Limb (tissue), 2 donors: ENCODE data around the gene CBY1.

Experiments
- DNase-seq, 2 donors: peaks; one replicate each; pipeline ENCODE4 v3.0.0-alpha.2; 2016; ENCODE audit errors: extremely low spot score in 2 of 2

The CBY1 gene

DNA sequence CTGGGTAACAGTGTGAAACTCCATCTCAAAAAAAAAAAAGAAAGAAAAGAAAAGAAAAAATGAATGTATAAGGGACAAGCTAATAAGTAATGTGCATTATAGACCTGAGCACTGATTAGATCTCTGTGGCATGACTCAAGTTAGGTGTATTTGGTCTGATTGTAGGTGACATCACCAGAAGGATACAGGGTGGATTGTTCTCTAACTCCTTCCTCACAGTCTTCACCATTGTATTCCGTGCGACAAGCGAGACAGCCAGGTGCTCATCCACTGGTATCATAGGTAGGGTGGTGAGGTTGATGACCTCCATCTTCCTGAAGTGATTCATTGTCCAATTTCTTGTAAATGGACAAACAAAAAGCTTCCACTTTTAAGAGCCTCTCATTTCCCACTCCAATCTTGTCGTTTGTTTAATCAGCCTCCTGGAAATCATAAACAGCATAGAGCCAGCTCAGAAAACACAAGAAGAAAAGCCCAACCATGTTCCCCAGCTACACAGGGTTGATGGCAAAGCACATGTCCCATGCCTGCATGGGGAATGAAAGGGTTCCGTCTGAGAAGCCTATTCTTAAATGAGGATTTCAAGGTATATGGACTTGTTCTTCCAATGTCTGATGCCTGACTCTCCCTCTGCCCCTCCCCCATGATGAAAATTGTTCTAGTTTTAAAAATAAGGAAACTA, 6.5 kb upstream of the CBY1 start:
- DNase-seq: no peak

DNA sequence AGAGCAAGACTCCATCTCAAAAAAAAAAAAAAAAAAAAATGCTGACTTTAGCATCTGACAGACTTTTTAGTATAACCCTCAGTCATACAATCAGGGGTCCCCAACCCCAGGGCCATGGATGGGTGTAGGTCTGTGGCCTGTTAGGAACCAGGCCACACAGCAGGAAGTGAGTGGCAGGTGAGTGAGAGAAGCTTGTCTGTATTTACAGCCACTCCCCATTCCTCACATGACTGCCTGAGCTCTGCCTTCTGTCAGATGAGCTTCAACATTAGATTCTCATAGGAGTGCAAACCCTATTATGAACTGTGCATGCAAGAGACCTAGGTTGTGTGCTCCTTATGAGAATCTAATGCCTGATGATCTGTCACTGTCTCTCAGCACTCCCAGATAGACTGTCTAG, 3.6 kb upstream of the CBY1 start:
- DNase-seq: no peak

DNA sequence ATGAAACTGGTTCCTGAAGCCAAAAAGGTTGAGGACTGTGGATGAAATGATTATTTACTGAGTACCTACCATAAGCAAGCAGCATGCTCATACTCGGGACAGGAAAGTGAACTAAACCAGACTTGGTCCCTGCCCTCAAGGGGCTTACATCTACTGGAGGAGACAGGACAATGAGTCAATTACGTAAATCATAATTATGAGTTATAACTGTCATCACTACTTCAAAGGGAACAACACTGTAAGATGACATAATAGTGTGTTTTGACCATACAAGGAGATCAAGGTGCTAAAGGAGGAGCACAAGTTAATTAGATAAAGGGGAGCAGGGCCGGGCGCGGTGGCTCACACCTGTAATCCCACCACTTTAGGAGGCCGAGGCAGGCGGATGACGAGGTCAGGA, 2.7 kb upstream of the CBY1 start:
- no peak for DNase-seq

DNA sequence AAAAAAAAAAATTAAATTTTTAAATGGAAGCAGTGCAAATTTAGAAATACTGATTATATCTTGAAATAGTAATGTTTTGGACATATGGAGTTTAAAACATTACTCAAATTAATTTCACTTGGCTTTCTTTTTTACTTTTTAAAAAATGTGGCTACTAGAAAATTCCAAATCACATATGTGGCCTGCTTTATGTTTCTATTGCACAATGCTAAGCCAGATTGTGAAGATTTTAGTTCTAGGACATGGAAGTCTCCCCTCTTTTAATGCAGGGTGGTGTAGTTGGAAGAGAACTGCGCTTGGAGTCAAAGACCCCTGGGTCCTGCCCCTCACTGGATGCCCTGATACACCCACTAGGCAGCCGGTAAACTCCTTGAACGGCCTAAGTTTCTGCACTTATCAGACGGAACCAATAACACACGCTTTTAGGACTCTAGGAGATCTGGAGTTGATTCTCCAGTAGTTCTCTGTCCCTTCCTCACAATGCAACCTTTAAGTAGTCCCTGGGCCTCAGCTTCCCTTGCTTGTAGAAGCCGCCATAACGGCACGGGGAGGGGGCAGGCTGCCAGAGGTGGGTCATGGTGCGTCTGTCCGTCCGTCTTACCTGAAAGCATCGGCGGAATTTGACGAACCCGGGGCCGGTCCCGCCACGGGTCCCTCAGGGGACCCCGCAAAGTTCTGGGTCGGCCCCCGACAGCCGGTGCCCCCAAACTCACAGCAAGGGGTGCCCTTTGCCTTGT, 751 bp upstream of the CBY1 start:
- DNase-seq: no peak

DNA sequence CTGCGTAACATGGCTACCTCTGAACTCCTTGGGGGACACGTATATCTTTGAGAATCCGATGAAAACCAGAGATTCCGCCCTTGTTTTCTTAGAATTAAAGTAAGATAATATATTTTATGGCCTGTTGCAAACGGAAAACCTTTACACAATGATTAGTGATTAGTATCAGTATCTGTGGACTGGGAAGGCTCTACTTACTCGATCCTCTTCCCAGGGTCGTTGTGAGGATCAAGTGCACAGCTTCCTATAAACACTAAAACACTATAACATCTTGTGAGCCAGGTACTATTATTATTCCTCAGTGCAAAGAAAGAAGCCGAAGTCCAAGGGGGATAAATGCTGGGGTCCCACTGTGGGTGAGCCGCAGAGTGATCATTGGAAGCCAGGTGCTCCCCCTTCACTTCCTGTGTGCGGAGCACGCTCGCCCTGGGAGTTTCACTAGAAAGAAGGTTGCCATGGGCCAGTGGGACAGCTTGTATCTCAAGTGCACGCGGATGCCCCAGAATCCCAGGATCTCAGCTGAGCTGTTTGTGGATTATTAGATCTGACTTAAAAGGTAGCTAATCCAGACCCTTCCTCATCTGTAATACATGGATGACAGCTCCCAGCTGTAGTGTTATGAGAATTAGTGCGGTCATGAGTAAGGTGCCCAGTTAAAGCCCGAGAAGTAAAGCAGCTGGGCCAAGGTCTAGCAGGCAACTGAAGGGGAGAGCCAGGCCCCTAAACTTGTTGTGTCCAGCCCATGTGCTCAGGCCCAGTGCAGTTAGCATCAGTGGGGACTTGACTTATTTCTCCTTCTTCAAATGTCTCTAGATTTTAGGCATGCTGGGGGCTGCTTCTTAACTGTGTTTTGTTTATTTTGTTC, 839 bp downstream of the CBY1 start:
- DNase-seq: no peak

DNA sequence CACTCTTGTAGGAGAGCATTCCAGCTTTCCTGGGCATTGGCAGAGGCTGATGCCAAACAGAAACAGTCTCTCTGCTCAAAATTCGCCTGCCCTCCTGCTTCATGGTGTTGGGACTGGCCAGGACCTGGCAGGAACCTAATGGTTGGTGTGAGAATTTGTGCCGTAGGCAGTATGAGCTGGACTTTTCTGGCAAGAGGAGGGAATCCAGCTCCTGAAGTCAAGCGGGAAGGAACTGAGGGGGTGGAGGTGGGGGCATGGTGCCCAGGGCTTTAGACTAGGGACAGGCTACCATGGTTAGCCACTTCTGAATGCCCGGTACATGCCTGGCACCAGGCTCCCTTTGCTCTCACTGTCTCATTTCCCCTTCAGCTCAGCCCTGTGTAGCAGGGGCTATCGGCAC, 18.4 kb downstream of the CBY1 start:
- DNase-seq: no peak

DNA sequence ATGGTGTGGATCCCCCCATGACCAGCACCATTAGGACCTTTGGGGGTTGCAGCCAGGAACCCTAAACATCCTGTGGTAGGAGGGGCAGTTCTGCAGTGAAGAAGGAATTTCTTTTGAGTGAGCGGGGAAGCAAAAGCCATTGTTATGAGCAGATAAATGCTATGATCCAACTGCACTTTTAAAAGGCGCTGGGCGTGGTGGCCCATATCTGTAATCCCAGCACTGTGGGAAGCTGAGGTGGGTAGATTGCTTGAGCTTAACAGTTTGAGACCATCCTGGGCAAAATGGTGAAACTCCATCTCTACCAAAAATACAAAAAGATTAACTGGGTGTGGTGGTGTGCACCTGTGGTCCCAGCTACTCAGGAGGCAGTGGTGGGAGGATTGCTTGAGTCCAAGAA, 19.4 kb downstream of the CBY1 start:
- DNase-seq: no peak

DNA sequence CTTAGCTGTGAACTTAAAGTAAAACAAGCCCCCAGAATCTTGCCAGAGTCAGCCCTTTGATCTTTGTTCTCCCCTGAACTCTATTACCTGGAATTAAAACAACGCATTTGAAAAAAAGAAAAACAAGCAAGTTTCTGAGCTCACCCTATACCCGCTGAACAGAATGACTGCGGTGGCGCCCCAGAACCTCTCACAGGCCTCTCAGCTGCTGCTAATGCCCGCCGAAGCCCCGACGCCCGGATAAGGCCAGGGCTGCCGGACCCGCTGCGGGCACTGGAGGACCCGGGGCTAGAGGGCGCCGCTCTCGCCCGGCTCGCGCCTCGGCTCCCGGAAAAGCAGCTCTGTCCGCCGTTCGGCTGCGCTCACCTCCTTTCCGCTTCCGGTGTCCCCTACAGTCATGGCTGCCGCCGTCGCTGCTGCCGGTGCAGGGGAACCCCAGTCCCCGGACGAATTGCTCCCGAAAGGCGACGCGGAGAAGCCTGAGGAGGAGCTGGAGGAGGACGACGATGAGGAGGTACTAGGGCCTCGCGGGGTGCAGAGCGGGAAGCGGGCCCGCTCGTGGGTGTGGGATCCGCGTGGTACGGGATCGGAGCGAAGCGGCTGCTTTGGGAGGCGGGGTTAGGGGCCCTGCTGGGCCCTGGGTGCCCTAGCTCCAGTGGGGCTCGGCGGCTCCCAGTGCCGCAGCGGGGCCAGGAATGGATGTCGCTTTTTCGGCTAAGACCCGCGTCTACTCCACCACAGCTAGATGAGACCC, 25.3 kb downstream of the CBY1 start, which contains the start of gene TOMM22:
Gene TOMM22 (plus strand): TSS at position 376 of the 754 bp plus-strand sequence. CDS start 22 bp downstream, at position 398.
- DNase-seq: peak; percentile 92 to 93

DNA sequence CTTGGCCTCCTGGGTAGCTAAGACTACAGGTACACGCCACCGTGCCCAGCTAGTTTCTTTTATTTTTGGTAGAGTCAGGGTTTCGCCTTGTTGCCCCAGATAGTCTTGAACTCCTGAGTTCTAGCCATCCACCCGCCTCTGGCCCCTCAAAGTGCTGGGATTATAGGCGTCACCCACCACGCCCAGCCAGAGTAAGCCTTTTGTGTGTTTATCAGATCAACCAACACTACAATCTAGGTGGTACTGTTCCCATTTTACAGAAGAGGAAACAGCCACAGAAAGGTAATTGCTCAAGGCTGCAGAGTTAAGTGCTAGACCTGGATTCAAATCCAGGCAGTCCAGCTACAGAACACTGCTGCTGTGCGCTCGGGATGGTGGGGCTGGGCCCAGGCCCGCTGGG, 28.5 kb downstream of the CBY1 start:
- DNase-seq: no peak

DNA sequence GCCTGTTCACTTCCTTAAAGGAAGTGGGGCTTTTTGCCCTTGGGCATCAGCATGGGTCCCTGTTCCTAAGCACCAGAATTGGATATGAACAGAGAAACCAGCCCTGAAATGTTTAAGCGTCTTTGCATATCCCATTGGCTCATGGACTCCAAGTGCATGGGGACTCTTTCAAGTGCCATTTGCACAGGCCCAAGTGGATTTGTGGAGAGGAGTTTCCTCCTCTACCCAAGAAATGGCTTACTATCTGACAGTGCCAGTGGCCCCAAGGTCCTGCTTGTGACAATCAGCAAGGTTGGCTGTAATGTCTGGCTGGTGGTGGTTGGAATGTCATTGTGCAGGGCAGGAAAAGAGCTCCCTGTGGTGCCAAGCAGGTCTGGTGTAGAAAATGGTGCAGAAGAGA, 29.3 kb downstream of the CBY1 start:
- no peak for DNase-seq

DNA sequence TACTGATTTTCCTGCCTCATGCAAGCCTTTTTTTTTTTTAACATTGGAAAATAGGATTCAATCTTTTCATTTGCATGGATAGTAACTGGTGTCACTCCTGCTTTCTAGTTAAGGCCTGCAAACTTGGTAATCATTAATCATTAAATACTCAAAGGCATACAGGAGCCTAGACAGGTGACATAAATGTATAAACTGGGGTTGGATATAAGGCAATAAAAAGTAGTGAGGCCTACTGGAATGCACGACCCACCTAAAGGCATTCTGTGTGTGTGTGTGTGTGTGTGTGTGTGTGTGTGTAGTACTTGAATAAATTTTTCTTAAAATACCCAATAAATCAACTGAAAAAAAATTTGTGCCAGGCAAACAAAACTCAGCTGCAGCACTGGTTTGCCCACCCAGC, 33.2 kb downstream of the CBY1 start:
- no peak for DNase-seq

DNA sequence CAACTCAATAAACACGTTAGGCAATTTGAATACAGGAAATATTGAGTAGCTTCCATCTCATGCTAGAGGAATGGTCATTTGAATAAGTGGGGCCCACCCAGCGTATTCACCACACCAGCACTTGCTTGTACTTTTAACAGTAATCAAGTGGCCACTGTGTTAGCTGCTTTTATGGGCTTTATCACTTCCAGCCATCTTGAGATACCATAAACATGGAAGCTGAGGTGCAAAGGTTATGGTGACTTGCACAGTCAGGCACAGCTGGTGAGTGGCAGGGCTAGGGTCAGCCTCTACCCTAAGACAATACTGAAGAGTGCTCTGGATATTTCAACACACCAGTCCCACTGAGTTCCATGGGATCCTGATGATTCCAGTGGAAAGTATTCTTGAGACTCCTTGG, 37.6 kb downstream of the CBY1 start:
- DNase-seq: no peak

DNA sequence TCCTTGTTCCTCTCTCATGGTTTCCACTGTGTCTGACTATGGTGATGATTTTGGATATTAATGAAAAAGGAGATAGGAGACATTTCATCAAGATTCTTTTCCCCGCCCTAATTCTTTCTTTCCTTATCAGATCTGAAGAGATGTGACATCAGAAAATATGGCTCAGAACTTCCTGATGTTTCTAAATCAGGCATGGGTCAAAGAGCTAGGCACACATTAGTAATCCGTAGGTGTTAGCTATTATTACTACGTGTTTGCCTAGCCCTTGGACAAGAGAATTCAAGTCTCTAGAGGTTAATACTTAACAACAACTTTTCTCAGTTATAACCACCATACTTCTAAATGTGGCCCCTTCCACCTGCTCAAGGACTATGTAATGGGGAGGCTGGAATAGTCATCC, 38.5 kb downstream of the CBY1 start:
- no peak for DNase-seq

DNA sequence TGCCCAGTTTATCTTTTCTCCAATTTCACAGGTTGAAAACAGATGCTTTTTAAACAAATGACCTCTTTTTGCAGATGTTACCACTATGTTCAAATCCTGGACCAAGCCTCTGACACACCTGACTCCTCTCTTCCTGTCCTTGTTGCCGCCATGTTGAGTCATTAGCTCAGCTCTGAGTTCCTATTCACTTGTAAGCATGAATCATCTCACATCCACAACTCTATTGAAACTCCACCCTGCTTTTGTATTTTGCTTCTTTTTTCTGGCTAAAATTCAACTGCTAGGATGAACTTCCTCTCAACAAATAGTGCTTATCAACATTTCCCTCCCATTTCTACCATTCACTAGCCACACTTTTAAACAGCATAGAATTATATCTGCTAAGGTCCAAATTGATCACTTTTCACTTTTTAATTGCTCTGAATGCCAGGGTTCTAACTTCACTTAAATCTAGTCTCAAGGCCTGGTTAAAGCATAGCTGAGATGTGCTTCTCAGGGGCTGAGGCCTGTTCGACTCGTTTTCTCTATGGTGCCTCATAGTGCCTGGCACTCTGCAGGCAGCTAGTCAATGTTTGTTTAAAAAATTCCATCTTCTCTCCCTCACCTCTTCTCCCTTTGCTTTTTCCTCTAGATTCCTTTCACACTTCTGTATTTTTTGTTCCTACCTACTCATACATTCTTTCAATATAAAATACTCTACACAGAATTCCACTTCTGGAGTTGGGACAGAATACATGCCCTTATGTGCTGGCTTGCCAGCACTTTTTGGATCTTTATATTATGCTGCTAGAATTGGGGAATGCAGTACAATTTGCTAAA, 40.4 kb downstream of the CBY1 start:
- DNase-seq: no peak

DNA sequence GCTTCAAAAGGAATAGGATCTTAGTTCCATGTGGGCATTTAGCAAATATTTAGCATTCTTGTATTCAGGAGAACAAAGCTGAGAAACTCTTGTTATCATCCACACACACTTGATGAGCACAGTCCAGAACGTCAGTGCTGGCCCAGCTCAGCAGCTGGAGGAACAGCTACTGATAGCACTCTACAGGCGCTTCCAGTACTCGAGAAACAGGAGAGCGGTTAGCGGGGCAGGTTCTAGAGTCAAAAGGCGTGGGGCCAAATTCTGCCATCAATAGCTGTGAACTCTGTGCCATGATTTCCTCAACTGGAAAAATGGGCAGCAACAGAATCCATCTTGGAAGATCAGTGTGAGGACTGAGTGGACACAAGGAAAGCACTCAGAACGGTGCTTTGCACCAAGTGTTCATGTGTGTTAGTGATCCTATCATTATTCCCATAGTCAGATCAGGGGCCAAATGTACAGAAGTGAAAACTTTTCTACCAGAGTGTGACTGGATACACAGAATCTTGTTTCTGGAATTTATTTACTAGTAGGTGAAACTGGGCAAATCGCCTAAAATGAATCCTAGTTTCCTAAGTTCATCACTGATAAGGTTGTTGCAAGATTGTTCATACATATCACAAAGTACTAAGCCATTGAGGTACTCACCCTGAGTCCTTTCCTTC, 41.1 kb downstream of the CBY1 start:
- no peak for DNase-seq

DNA sequence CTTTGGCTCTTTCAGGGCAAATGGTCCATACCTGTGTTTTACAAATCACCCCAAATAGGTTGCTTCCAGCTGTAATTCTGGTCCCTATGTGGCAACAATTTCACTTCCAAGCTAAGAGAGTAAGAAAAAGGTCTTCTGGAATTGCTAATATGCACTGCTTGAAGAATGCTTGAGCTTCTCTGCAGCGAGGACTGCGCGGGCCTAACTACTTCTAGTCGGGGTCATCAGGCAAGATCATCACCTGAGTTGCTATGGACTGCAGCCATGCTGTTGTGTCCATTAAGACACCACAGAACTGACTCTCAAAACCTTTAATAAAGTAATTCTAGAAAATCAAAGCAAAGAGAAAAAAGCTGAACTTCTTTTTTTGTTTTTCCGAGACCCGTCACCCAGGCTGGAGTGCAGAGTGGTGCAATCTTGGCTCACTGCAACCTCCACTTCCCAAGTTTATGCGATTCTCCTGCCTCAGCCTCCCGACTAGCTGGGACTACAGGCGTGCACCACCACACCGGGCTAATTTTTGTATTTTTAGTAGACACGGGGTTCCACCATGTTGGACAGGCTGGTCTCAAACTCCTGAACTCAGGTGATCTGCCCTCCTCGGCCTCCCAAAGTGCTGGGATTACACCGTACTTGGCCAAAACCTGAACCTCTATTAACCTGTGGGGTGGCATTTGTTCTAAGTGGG, 42.1 kb downstream of the CBY1 start:
- no peak for DNase-seq

DNA sequence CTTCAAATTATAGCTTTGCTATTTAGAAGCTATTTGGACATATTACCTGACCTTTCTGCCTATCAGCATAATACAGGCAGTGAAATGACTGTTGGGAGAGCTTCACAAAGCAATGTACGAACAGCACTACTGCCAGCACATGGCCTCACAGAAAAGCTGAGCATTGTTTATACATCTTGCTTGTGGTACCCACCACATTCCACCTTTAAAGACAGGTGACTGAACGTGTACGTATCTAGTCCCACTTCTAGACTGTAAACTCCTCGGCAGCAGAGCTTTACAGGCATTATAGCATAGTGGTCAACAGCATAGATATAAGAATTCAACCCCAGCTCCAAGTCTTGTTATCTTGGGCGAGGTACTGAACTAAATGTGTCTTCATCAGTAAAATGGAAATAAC, 42.7 kb downstream of the CBY1 start:
- DNase-seq: no peak

DNA sequence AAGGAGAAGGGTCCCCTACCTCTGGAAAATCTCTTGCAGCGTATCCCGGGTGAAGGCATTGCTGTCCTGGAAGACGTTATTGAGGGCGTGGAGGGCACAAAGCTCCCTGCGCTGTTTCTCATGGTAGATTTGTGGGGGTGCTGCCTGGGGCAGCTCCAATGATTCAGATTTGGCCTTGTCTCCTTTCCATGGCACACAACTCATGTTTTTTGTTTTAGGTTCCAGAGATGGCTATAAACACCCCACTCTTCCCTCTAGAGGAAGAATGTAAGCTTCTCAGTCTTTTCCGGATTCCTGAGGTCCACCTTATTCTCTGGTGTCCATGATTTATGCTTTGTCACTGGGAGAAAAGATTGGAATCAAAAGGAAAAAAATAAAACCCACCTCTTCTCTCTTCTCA, 43.3 kb downstream of the CBY1 start:
- DNase-seq: no peak

DNA sequence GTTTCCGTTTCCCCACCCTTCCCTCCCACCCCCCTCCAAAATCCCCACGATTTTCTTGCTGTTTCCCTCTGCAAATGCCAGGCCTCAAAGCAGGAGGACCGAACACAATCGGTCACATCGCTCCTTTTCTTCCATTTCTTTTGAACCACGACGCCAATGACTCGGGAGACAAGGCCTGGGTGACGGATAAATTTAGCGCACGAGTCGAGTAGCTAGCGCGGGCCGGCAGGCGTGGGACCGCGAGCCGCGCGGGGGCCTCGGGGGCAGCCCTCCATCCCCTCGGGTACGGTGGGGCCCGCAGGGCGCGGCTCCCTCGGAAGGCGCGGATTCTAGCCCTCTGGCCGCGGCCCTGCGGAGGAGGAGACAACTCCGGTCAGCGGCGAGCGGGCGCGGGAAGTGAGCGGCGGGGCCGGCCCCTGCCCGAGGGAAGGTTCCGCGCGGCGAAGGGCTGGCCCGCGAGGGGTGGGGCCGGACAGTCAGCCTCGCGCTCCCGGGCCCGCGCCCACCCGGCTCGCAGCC, 43.9 kb downstream of the CBY1 start:
- DNase-seq: no peak
